ENCODE measurements around the gene ATP8B4.

The ATP8B4 gene

DNA sequence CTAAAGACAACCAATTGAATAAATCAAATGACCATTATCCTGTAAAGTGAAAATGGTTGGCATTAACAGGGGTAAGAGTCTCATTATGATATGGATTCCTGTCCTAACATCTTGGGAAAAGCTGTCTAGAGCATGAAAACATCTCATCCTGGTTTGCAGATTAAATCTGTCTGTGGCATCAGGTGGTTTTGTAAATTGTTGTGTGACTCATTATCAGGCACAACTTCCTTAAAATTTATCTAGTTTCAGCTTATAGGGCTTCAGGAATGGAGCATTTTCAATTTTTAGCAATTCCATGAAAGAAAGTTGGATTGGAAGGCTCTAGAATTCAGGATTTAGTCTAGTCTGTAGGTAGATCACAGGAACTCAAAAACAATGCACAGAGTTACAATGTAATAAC, 31.8 kb upstream of the ATP8B4 start:
- no peak overlapping the region for H3K4me3 ChIP-seq (ENCODE audit: severe bottlenecking)
- H3K4me1 ChIP-seq (ENCODE audit: insufficient read depth, poor library complexity, severe bottlenecking) = no peaks in the 10 kb centered on the region
- DNase-seq (ENCODE audit: low spot score) (no peak), ATAC-seq (ENCODE audit: low read depth) (no peak)
- H3K36me3 ChIP-seq (ENCODE audit: low read depth) = no peaks in the 10 kb centered on the region
- TF ChIP-seq, protein P1, sequence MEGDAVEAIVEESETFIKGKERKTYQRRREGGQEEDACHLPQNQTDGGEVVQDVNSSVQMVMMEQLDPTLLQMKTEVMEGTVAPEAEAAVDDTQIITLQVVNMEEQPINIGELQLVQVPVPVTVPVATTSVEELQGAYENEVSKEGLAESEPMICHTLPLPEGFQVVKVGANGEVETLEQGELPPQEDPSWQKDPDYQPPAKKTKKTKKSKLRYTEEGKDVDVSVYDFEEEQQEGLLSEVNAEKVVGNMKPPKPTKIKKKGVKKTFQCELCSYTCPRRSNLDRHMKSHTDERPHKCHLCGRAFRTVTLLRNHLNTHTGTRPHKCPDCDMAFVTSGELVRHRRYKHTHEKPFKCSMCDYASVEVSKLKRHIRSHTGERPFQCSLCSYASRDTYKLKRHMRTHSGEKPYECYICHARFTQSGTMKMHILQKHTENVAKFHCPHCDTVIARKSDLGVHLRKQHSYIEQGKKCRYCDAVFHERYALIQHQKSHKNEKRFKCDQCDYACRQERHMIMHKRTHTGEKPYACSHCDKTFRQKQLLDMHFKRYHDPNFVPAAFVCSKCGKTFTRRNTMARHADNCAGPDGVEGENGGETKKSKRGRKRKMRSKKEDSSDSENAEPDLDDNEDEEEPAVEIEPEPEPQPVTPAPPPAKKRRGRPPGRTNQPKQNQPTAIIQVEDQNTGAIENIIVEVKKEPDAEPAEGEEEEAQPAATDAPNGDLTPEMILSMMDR (IDR thresholded peaks at IDR 0.05; ENCODE audit: poor library complexity, severe bottlenecking) = no peak
- H3K27me3 ChIP-seq (ENCODE audit: insufficient read depth, poor library complexity, severe bottlenecking) = no peaks in the 10 kb centered on the region
- H3K9me3 ChIP-seq (ENCODE audit: severe bottlenecking) = no peaks in the 10 kb centered on the region
- H3K27ac ChIP-seq (ENCODE audit: poor library complexity, severe bottlenecking) = no peak overlapping the region

DNA sequence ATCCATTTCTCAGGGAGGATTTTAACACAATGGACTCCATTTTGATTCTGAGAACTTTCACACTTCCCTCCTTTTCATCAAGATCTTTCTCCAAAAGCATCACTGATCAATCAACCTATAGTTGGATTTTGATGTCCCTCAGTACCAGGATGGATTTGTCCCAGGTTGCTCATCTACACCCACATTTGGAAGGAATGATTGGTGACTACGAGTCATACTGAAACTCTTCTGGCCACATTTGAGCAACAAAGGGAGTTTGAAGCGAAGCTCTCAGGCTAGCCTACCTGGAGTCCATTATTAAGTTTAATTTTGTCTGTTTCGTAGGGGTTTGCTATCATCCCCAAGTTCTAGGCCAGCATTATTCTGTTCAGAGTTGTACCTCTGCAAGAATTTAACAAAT, 31.3 kb upstream of the ATP8B4 start:
- Histone ChIP-seq H3K27me3 (ENCODE audit: insufficient read depth, poor library complexity, severe bottlenecking) (no peaks in the 10 kb centered on the region), H3K27ac (ENCODE audit: poor library complexity, severe bottlenecking) (no peak overlapping the region), H3K9me3 (ENCODE audit: severe bottlenecking) (no peaks in the 10 kb centered on the region), H3K4me1 (ENCODE audit: insufficient read depth, poor library complexity, severe bottlenecking) (peaks cover 3% of the 10 kb centered on the region), H3K36me3 (ENCODE audit: low read depth) (no peaks in the 10 kb centered on the region), H3K4me3 (ENCODE audit: severe bottlenecking) (no peak overlapping the region)
- DNase-seq (ENCODE audit: low spot score) (no peak), ATAC-seq (ENCODE audit: low read depth) (no peak)
- TF ChIP-seq, protein P1 (IDR thresholded peaks at IDR 0.05; ENCODE audit: poor library complexity, severe bottlenecking) = no peak

DNA sequence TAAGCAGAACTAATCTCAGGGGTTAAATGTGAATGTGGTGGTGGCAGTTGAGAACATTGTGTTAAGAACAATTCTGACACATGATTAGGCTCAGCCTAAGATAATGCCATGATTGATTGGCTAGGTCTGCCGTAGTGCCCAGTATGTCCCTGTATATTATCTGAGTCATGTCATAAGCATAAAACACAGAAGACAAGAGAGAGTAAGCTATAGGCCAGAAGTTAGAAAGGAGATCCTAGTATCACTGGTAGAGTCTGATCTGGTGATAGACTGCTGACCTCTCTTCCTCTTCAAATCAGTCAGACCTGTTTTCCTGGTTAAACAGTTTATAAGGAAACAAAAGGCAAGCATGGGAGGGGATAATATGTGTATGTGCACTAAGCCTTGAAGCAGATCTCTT, 30.1 kb upstream of the ATP8B4 start:
- Histone ChIP-seq H3K4me1 (ENCODE audit: insufficient read depth, poor library complexity, severe bottlenecking) (peaks cover 8% of the 10 kb centered on the region), H3K9me3 (ENCODE audit: severe bottlenecking) (no peaks in the 10 kb centered on the region), H3K27ac (ENCODE audit: poor library complexity, severe bottlenecking) (no peak overlapping the region), H3K36me3 (ENCODE audit: low read depth) (no peaks in the 10 kb centered on the region), H3K4me3 (ENCODE audit: severe bottlenecking) (no peak overlapping the region), H3K27me3 (ENCODE audit: insufficient read depth, poor library complexity, severe bottlenecking) (no peaks in the 10 kb centered on the region)
- TF ChIP-seq, protein P1 (IDR thresholded peaks at IDR 0.05; ENCODE audit: poor library complexity, severe bottlenecking) = no peak
- DNase-seq (ENCODE audit: low spot score) = no peak
- no peak; the same call in 2 of the 3 replicates for ATAC-seq (ENCODE audit: low read depth)

DNA sequence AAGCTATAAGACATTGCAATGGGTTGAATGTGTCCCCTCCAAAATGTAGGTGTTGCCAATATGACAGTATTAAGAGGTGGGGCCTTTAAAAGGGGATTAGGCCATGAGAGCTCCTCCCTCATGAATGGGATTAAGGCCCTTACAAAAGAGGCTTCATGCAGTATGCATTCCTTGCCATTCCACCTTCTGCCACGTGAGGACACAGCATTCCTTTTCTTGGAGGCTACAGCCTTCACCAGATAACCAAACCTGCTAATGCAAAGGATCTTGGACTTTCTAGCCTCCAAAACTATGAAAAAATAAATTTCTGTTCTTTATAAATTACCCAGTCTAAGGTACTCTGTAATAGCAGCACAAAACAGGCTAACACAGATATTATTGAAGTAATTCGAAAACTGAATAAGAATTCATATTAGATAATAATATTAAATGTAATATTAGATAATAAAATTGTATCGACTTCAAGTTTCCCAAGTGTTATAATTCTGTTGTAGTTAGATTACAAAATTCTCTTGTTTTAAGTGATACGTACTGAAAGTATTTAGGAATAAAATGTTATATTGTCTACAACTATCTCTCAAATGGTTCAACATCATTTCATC, 29.4 kb upstream of the ATP8B4 start:
- H3K36me3 ChIP-seq (ENCODE audit: low read depth) = no peaks in the 10 kb centered on the region
- DNase-seq (ENCODE audit: low spot score) = no peak
- peak; percentile 89 for ATAC-seq (ENCODE audit: low read depth)
- TF ChIP-seq, protein P1 (IDR thresholded peaks at IDR 0.05; ENCODE audit: poor library complexity, severe bottlenecking) = peak; percentile 99
- H3K9me3 ChIP-seq (ENCODE audit: severe bottlenecking) = no peaks in the 10 kb centered on the region
- no peaks in the 10 kb centered on the region for H3K27me3 ChIP-seq (ENCODE audit: insufficient read depth, poor library complexity, severe bottlenecking)
- peaks cover 8% of the 10 kb centered on the region for H3K4me1 ChIP-seq (ENCODE audit: insufficient read depth, poor library complexity, severe bottlenecking)
- no peak overlapping the region for H3K27ac ChIP-seq (ENCODE audit: poor library complexity, severe bottlenecking)
- H3K4me3 ChIP-seq (ENCODE audit: severe bottlenecking) = no peak overlapping the region

DNA sequence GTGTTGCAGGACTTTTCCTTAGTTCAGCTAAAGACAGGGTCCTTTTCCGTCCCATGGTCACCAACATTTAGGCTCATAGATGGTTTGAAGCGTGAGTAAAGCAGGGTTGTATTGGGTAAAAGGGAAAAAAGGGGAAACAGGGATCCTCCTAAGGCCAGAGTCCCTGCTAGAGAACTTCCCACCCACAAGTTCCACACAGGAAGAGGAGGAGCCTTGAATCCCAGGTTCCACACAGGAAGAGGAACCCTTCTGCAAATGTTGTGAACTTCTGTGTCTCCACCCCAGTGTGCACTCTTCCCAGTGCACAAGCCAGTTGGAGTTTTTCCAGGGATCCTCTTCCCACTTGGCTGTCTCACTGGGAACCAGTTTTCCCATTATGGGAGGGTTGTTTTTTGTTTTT, 27.6 kb upstream of the ATP8B4 start:
- Histone ChIP-seq H3K27me3 (ENCODE audit: insufficient read depth, poor library complexity, severe bottlenecking) (no peaks in the 10 kb centered on the region), H3K27ac (ENCODE audit: poor library complexity, severe bottlenecking) (no peak overlapping the region)

More for the DNA sequence above, 27.6 kb upstream of the ATP8B4 start:
- Histone ChIP-seq H3K36me3 (ENCODE audit: low read depth) (no peaks in the 10 kb centered on the region), H3K9me3 (ENCODE audit: severe bottlenecking) (no peaks in the 10 kb centered on the region), H3K4me3 (ENCODE audit: severe bottlenecking) (no peak overlapping the region), H3K4me1 (ENCODE audit: insufficient read depth, poor library complexity, severe bottlenecking) (peaks cover 8% of the 10 kb centered on the region)
- TF ChIP-seq, protein P1 (IDR thresholded peaks at IDR 0.05; ENCODE audit: poor library complexity, severe bottlenecking) = no peak
- DNase-seq (ENCODE audit: low spot score) (no peak), ATAC-seq (ENCODE audit: low read depth) (no peak)
